SW480 (cell line): Measurements from ENCODE around the gene POU6F2.
"Not testable (repeated sequence)": the region's sequence is repeated elsewhere in the genome, so short reads cannot be mapped to it uniquely, and the experiment has no call there.

Experiments used
- DNase-seq: peaks from one replicate; pipeline ENCODE4 v3.0.0-alpha.2; 2016; ENCODE audit warnings: low spot score

Gene POU6F2

DNA sequence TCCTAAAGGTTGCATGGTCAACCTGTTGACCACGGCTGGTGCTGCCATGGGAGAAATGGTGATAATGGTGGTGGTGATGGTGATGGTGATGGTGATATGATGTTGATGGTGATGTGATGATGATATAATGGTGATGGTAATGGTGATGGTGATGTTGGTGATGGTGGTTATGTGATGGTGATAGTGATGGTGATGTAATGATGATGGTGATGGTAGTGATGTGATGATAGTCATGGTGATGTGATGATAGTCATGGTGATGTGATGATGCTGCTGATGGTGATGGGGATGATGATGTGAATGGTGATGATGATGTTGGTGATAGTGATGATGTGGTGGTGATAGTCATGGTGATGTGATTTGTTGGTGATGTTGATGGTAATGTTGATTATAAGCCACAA, 23.9 kb downstream of the POU6F2 start:
- DNase-seq = no peak

DNA sequence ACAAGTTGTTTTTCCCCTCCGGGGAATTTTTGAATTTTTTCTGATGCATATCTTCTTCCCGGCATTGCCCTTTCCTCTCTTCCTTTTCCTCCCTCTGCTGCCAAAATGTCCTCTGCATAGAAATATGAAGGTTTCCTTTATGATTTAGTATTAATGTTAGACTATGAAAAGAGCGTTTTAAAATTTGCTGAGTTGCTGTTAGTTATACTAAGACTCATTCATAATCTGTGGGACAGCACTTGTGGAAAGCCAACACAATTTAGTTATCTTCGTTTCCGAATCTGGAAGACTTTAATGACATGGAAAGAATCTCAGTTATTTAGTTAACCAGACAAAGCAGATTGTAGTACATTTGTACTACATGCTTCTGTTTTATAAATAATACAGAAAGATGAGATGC, 25.0 kb downstream of the POU6F2 start:
- DNase-seq = no peak

DNA sequence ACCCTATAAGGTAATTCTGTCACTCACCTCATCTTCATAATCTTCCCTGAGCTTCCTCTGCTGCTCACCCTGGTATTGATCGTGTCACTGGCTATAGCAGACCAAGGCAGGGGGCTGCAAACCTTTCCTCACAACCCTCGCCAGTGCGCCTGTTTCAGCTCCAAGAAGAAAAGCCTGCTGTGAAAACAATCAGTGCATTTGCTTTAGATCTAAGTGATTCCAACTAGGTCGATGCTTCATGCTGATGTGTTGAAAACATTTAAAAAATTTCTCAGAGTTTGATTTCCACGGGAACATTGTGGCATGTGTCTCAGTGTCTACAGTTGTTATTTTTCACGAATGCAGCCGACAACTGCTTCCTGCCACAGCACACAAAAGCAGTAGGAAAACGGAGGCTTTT, 27.3 kb downstream of the POU6F2 start:
- no peak for DNase-seq

DNA sequence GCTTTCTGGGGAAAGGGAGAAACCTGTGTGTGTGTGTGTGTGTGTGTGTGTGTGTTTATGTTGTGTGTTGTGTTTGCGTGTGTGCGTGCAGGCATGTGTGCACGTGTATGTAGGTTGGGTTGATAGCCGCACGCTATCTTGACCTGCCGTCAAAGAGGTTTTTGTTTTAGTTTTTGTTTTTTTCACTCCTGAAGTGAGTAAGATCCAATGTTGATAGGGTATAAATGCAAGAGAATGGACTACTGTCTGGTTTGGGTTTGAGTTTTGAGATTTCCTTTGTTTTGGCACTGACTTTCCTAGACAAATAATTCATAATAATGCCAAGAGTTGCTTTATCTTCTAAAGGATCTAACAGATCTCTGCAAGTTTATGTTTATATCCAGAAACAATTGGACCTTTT, 27.8 kb downstream of the POU6F2 start:
- DNase-seq = no peak

DNA sequence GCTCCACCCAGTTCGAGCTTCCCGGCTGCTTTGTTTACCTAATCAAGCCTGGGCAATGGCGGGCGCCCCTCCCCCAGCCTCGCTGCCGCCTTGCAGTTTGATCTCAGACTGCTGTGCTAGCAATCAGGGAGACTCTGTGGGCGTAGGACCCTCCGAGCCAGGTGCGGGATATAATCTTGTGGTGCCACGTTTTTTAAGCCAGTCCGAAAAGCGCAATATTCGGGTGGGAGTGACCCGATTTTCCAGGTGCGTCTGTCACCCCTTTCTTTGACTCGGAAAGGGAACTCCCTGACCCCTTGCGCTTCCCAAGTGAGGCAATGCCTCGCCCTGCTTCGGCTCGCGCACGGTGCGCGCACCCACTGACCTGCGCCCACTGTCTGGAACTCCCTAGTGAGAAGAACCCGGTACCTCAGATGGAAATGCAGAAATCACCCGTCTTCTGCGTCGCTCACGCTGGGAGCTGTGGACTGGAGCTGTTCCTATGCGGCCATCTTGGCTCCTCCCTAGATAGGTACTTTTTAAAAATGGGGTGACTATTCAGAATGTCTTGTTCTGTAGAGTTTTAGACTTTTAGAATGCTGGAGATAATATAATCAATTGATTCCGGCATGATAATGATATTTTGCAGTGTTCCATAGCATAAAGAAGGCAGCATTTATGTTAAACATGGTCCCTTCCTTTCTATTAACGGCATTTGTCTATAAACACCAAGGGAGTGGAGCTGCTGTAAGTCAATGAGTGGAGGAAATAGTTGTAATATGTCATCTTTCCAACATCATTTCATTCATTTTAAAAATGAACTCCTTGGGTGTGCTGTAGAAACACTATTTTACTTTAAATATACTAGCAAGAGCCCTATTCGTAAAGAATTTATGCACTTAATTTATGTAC, 35.6 kb downstream of the POU6F2 start:
- DNase-seq = not testable (repeated sequence)

DNA sequence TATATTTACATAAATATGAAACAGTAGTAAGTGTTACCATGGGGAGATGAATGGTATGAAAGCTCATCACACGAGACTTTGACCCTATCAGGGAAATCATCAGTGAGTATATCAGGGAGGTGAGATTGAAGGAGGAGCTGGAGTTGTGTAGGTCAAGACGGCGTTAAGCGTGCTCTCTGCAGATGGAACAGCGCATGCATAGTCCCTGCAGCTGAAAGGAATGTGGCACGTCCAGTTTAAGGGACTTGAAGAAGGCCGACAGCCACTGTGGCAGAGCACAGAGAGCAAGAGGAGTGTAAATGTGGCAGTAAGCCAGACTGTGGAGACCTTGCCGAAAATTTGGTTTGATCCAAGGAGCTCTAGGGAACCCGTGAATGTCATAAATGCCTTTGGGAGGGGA, 38.9 kb downstream of the POU6F2 start:
- DNase-seq = no peak

DNA sequence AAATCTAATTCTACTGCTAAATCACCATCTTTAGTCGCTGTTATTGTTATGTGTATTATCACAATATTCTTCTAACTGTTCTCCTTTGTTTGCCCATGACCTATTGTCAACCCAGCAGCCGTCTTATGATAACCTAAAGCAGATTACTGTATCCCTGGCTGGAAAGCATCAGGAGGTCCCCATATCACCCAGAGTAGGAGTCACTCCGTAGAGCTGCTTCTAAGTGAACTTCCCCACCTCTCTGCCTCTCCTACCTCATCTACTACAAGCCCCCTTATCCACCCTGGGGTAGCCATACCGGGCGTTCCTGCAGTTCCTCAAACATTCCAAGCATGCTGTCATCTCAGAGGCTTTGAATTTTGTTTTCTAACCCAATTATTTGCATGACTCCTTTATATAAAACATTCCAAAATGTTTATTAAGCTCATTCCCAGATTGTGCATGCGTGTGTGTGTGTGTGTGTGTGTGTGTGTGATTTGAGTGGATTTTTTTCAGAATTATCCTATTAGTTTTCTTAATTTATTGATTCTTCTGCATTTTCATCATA, 39.7 kb downstream of the POU6F2 start:
- no peak for DNase-seq

DNA sequence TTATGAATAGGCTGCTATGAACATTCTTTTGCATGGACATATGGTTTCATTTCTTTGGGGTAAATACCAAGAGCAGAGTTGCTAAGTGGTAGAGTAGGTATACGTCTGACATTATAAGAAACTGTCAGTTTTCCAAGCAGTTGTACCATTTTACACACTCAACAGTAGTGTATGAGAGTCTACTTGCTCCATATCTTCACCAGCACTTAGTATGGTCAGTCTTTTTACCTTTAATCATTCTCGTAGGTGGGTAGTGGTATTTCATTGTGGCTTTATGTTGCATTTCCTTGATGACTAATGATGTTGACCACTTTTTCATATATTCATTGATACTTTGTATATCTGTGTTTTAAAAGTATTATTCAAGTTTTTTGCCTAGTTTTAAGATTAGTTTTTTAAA, 45.1 kb downstream of the POU6F2 start:
- DNase-seq = no peak

DNA sequence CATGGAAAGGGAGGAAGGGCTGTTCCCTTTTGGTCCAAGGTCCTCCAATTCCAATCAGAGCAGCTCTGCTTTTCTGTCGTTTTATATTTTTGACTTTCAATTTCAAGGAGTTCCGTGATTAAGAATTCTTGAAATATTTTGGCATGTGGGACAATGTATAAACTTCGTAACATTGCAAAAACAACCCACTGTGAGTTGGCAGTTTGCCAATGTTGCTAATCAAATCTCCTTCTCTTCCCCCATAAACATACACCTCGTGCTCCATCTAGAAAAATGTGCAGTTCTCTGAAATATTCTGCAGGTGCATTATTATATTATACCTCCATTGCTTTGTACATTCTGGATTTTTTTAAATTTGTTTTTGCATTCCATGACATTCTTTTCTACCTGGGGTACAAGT, 49.8 kb downstream of the POU6F2 start:
- DNase-seq = no peak

DNA sequence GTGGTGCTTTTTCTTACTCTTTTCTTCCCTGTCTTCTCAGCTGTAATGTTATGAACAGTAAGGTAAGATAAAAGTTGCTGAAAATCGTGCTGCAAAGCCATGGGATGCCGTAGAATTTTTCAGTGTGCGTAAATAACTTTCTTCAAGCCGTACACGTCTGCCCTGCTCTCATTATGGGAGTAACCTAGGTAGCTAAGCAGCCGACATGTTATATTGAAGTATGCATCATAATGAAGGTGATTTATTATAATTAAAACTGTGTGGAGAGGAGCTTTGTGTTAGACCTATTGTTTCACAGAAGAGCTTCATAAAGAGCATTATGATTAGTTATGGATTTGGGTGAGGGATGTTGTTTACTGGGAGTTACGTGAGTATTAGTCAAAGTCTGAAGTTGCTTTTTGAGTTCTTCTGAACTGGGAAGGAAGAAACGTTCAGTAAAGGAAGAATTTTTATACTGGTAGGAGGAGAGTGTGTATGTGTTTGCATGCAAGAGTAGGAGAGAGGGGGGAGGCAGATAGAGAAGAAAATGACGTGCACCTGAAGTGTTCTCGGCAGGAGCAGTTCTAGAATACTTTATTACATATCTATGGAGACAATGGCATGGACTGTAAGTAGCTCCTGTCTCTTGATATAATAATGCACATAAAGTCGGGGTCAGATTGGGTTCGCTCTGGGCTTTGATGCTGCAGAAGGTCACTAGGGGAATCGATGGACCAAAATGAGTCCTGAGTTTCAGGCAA, 56.3 kb downstream of the POU6F2 start:
- DNase-seq = no peak

DNA sequence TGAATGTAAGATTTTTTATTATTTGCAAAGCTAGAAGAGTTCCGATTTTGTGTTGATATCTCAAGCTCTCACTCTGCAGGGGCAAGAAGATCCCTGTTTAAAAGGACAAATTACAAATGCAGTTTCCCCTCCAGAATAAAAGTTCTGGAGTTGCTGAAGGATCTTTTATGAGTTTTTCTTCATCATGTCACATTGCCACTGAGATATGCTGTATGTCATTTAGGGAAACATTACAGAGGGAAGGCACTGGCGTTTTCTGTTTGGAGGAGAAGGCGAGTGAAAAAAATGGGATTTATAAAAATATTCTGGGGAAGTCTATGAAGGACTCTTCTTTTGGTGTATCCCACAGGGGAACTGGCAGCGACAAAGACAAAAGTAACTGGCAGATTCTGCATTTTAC, 57.4 kb downstream of the POU6F2 start:
- no peak for DNase-seq

DNA sequence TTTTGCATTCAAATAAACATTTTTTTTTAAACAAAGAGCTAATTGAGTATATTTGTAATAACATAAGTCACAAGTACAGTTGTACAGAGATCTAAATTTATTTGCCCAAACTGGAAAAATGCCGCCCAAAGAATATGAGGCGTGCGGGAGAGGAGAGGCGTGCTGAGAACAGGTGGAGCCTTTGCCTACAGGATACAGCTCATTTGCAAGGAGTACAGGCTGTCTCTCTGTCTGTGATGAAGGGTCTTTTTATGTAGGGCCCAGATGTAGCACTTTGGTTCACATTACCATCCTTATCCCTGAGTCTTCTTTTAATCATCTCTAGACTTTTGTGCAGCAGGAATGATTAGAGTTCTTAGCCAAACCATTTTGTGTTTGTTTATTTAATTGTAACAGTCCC, 58.2 kb downstream of the POU6F2 start:
- no peak for DNase-seq

DNA sequence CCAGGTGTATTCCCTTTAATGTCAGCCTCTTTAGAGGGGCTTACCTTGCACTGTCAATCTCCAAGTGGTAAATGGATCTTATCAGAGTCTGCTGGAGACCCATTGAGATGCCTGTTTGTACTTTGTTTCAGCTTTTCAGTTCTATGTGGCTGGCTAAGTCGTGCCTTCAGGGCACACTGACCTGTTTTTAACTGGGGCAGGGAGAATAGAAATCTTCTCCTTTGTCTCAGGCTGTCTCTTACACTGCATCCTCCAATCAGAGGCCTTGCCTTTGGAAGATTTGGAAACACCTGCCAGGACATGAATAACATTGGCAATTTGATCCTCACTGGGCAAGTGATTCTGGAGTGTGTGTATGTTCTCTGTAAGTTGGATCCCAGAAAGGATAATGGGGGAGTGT, 65.0 kb downstream of the POU6F2 start:
- no peak for DNase-seq

DNA sequence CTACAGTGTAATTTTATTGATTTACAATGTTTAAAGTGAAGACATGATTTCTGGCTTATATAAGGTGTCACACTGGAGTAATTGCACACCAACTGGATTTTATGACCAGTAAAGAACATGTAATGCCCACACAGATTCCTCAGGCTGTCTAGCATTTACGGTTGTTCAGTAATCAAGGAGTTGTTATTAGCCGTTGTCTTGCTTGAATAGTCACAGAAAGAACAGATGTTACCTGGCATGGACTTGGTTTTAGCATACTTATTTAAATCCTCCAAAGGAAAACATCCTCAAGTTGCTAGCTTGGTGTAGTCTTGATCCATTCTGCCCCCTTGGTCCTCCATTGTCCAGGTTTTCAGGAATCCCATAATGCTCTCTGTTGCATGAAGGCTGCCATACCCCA, 65.8 kb downstream of the POU6F2 start:
- no peak for DNase-seq

DNA sequence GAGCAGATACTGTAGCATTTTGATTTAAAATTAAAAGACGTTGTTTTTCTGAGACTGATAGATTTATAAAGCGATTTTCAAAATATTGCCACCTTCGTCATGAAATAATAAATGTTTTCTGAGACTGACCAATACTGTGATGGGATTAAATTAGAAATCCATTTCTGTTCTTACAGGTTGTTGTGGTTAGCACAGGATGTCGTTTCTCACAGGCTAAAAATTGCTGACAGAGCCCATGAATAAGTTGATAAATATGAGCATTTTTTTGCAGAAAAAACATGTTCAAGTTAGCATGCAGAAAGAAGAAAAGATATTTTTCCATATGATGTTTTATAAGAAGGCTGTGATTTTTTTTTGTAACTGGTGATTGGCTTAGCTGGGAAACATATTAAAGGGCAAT, 66.8 kb downstream of the POU6F2 start:
- no peak for DNase-seq

DNA sequence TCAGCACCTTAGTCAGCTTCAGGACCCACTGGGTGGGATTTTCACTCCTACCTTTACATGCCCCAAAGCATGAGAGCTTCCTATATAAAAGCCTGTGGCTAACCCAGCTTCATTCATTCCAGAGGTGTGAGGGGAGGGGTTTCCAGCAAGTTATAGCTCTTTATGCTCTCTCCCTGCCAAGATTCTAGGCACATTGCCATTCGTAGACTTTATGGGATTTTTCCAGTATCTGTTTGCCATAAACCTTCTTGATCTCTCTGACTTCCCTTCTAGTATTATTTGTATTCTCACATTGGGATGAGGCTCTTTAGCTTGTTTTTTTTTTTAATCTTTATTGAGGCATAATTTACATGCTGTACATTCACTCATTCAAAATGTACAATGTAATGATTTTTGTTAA, 67.5 kb downstream of the POU6F2 start:
- no peak for DNase-seq

DNA sequence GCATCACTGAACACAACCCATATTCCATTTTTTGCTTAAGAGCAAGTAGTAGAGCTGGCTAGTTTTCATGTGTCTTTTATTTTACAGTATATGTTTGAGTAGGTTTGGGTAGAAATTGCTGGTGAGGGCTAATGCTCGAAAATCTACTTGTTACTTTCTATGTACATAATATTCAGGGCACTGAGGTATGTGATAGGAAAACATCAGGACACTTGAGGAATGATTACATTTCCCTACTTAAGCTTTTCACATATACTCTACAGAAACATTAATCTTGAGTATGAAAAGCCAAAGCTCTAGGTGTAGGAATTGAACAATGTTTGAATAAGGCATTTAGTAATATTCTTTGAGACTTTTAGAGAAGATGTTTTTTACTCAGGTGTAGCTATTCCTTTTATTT, 73.6 kb downstream of the POU6F2 start:
- DNase-seq = no peak

DNA sequence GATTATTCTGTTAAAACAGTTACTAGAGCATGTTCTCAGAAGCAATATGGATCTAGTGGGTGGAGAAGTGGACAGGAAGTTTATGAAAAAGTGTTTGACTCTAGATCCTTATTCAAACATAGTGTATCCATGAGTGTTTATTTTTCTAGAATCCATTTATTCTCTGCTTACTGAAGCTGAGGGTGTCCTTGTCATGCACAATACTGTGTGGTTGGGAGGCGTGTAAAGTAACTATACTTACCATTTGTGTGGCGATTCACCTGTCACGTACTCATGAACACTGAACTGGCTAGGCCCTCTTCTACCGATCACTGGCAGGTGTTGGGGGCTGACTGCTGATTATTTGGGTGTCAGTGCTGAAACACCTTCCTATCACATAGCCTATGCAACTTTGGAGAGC, 74.0 kb downstream of the POU6F2 start:
- DNase-seq = no peak

DNA sequence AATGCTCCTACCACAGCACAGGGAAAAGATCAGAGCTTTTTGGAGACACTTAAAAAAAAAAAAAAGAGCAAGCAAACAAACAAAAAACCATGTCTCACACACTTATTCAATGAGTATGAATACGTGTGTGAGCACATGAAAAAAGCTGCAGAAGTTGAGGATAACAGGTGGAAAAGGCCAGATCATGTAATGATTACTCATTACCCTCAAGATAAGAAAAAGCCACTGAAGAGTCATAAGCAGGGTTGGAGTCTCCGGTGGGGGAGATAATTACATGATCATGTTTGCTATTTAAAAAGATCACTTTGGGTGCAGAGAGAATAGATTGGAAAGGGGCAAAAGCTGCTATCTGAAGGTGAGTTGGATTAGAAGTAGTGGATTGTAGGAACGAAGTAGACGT, 77.0 kb downstream of the POU6F2 start:
- DNase-seq = no peak

DNA sequence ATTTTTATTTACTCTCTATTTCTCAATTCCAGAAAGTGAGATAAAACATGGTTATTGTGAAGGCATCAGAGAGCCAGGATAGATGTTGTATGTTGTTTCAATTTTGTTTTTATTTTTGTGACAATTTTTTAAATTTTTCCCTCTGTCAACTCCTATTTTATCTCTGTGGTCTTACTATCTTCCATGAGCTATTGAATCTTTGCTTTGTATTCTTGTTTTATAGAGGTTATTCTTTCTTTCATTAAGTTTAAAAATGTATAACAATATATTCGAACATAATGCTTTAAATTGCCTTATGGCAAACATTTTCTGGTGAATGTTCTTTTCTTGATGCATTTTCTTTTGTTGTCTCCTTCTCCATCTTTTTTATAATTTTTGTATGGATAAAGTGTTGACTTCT, 78.4 kb downstream of the POU6F2 start:
- DNase-seq = no peak

DNA sequence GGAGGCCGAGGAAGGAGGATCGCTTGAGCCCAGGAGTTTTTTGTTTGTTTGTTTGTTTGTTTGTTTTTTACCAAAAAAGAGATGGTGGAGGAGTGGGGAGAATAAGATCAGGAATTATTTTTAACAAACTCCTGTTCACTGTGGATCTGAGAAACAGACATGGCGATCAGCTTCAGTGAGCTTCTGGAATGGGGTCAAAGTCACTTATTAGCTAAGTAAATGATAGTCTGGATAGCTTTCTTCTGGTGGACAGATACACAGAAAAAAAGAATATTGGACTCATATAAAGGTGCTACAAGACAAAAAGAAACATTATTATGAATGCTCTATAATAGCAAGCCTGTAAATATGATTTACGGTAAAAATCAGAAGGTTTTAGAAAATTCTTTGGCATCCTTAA, 85.1 kb downstream of the POU6F2 start:
- no peak for DNase-seq

DNA sequence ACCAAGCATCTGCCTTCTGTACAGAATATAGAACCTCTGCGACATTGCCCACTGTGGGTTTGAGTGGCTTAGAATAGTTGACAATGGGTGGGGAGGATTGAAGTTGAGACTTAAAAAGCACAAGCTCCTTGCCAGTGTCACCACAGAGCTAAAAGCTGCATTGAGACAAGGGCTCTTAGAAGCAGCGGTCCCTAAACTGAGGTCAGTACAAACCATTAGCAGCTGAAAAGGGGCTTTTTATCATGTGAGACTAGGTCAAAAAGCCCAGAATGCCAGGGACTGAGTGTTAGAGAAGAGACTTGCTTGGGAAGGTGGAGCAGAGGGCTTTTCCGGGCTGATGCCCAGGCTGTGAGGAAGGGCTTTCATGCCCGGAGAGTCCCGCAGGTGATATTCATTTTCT, 91.3 kb downstream of the POU6F2 start:
- no peak for DNase-seq
